Islet precursor cell (in vitro differentiated cells): ENCODE results near the gene MAML1.
"Not testable (repeated sequence)": the region's sequence is repeated elsewhere in the genome, so short reads cannot be mapped to it uniquely, and the experiment has no call there.

Experiments
- DNase-seq: peaks from one replicate; pipeline ENCODE4 v3.0.0-alpha.2; 2018

The MAML1 gene

DNA sequence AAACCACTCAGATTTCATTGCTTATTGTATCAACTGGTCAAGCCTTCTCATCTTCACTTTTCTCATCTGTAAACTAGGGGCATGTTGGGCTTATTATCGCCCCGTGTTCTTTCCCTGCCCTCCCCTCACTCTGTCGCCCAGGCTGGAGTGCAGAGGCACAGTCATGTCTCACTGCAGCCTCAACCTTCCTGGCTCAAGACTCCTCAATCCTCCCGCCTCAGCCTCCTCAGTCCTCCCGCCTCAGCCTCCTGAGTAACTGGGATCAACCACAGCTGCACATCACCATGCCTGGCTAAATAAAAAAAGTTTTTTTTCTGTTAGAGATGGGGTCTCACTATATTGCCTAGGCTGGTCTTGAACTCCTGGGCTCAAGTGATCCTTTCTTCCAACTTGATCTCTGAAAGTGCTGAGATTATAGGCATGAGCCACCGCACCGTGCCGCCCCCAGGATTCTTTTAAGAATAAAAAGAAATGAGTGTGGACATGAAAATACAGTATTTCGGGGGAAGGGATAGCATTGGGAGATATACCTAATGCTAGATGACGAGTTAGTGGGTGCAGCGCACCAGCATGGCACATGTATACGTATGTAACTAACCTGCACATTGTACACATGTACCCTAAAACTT, 2.0 kb downstream of the MAML1 start:
- DNase-seq: no peak

DNA sequence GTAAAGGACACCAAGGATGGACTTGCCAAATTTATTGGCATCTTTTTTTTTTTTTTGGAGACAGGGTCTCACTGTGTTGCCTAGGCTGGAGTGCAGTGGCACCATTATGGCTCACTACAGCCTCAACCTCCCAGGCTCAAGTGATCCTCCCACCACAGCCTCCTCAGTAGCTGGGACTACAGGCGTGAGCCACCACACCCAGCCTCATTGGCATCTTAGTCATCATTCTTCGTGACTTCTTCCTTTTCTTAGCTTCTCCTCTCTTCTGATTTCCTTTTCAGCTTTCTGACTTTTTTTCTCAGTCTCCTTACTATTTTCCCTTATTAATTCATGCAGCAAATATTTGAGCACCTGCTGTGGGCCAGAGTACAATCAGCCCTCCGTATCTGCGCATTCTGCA, 6.1 kb downstream of the MAML1 start:
- no peak for DNase-seq

DNA sequence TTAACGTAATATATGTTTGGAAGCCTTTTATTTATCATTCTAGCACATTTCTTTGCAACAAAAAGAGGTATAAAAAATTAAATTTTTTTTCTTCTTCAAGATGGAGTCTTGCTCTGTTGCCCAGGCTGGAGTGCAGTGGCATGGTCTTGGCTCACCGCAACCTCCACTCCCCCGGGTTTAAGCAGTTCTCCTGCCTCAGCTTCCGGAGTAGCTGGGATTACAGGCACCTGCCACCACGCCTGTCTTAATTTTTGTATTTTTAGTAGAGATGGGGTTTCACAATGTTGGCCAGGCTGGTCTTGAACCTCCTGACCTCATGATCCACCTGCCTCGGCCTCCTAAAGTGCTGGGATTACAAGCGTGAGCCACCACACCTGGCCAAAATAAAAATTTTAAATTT, 11.5 kb downstream of the MAML1 start:
- not testable (repeated sequence) for DNase-seq

DNA sequence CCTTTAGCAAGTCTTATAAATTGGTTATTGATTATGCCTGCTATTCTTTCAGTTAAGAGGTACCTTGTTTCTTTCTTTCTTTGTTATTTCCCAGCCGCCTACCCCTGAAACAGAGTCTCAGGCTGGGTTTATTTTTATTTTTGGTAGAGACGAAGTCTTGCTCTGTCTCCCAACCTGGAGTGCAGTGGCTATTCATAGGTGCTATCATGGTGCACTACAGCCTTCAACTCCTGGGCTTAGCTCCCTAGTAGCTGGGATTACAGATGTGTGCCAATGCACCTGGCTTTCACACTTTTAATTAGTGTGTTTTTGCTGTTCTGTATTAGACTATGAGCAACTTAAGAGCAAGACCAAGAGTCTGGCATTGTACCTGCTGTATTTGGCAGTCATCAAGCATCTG, 14.2 kb downstream of the MAML1 start:
- DNase-seq: no peak

DNA sequence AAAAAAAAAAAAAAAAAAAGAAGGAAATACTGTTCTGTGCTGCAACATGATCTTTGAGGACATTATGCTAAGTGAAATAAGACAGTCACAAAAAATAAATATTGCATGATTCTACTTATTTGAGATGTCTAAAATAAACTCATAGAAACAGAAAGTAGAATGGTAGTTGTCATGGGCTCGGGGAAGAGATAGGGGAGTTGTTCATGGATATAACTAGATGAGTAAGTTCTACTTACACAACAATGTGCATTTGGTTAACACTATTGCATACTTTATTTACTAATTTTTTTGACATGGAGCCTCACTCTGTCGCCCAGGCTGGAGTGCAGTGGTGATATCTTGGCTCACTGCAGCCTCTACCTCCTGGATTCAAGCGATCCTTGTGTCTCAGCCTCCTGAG, 15.2 kb downstream of the MAML1 start:
- no peak for DNase-seq

DNA sequence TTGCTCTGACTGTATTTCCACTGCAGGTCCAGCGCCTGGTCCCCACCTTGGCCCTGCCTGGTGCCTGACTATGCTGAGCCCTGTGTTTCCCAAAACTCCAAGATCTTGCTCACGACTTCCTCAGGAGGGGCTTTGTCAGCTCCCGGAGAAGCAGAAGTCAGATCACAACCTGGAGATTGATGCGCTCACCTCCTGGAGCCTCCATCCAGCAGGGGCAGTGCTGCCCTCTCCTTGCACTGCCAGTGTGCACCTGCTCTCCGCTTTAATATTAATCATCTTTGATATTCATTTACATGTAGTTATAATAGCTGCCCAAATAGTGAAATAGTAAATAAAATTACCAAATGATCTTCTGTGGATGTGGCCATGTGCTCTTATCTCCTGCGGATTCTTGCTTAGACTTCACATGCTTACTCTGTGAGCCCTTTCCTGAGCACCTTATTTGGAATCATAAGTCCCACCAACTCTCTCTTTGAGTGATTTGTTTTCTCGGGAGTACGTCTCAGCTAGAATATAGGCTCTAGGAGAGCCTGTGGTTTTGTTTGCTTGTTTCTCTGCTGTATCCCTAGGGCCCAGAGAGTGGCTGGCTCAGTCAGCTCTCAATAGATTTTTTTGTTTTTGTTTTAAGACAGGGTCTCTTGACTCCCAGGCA, 17.4 kb downstream of the MAML1 start:
- no peak for DNase-seq

DNA sequence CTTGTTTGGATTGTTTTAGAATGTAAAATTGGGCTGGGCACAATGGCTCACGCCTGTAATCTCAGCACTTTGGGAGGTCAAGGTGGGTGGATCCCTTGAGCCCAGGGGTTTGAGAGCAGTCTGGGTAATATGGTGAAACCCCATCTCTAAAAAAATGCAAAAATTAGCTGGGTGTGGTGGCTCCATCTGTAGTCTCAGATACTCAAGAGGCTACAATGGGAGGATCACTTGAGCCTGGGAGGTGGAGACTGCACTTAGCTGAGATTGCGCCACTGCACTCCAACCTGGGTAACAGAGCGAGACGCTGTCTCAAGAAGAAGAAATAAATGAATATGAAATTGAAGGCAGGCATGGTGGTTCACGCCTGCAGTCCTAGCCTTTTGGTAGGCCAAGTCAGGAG, 21.3 kb downstream of the MAML1 start:
- DNase-seq: no peak

DNA sequence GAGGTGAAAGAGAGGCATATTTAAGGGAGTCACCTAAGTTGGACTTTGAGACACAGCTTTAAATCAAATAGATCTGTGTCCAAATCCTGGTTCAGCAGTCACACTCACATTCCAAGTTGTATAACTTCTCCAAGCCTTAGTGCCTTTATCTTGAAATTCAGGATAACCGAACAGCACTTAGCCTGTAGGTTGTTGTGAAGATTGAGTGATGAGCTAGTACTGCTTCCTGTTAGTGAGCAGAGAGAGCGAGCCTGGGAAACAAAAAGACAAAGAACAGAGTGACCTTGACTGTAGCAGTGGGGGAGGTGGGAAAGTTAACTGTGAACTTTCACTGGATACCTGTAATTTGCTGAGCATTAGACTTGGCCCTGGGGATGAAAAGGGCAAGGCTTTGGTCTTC, 22.4 kb downstream of the MAML1 start:
- DNase-seq: no peak

DNA sequence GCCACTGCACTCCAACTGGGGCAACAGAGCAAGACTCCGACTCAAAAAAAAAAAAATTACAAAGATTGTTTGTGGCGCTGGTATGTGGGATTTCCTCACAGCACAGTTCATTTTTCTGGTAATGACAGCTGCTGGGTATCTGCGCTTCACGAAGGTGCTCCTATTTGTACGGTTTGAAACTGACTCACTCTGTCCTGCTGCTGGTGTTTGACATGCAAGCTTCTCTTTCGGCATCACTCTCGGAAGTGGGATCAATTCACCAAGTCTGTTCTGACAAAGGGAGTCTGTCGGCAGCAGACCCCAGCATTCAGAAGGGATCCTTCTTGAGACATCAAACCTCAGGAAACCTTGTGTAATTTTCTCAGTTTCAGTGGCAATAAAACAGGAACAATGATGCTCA, 26.3 kb downstream of the MAML1 start:
- no peak for DNase-seq

DNA sequence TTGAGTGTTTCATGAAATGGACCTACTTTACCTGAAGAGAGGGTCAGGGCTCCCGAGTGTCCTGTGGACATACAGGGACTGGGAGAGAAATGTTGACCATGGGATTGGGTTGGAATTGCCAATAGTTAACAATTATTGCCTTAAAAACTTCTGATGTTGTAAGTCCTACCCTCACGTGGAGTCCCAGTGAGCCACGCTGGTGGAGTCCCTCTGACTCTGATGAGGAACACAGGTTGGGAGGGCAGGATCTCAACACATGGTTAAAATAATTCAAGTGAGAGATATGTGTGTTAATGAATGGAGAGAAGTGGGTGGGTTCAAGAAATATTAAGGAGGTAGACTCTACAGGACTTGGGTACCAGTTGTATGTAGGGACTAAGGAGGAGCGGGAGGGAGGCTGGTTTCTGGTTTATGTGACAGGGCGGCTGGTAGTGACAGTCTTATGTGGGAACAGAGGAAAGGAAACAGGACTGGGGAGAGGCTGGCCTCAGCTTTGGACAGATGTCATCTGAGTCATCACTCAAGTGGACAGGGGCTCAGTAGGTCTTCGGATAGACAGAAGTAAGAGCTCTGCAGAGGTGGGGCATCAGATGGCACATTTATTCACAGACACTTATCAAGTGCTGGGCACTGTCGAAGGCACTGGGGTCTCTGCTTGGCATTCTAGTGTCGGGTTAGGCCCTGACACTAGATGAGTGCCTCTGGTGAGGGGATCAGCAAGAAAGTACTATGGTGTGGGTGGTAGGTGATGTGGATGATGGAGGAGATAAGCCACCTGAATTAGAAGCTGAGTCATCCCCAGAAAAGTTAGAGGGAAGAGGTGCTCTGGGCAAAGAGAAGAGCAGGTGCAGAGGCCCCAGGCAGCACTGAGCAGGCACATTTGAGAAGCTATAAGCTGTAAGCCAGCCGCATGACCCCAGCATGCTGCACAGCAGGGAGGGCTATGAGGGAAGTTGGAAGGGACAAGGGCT, 27.2 kb downstream of the MAML1 start:
- DNase-seq: peak; percentile 67

DNA sequence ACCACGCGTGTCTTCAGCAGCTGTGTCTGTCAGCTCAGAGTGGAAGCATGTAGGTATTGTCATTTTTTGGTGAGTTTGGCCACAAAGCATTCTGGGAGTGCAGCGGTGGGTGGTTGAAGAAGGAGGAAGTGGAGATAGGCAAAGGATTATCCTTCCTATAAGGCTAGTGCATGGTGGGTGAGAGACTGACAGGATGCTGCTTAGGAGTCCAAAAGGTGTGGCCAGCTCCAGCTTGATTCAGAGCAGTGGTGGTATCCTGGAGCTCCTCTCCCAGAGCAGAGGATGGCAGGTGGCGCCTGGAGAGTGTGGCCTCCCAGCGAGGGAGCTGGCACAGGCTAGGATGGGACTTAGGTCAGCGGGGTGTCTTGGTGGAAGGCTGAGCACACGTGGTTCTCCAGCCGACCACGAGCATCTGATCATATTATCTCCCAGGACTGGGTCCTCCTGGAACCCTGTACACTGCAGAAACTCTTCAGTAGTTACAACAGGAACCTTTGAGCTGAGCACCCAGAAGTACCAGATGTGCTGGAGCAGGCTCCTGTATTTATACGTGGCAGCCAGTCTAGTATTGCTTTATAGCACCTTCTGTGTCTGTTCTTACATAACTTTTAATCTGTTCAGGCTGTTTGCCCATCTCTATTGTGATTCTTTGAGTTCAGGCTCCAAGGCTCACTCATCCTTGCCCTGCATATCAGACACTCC, 29.6 kb downstream of the MAML1 start:
- DNase-seq: no peak

DNA sequence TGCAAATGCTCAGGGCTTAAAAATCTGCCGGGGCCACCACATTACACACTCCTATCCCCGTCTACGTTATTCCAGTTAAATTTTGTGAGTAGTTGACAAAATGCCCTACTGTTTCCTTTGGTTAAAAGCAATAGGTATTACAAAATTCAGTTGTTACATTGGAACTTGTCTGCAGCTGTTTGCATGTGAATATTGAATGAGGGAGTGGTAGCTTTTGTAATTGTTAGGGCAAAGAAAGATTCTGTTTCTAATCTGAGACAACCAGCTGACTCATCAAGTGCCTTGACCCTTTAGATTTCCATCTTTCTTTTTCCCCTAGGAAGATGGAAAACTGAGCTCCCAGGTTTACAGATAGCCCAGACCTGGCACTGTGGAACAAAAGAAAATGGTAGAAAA, 30.2 kb downstream of the MAML1 start:
- no peak for DNase-seq

DNA sequence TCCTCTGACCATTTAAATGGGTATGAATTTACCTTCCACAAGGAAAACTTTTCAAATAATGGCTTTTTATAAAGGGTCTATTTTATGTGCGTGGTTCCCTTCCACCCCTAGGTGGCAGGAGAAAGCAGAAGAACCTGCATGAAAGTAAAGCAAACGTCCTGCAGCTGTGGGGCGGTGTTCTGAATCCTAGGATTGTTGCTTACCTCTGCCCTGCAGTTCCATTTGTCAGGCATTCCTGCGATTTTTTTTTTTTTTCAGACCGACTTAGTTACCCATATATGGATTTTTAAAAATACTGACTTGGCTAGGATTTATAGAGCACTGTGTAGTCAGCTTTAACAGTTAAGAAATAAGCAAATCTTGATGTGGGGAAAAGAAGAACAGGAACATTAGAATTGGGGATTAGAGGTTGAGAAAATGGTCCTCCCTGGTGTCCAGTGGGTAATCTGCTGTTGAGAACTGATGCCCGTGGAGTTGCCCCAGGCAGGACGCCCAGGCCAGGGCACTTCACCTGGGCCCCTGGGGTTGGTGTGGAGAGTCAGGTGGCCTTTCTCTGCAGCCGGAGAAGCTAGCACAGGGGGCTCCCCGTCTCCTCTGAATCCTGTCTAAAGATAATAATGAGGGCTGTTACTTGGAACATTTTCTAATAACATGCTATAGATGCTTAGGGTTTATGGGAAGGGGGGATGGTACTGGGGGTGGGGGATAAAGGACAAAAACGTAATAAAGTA, 30.8 kb downstream of the MAML1 start:
- DNase-seq: peak; percentile 85

DNA sequence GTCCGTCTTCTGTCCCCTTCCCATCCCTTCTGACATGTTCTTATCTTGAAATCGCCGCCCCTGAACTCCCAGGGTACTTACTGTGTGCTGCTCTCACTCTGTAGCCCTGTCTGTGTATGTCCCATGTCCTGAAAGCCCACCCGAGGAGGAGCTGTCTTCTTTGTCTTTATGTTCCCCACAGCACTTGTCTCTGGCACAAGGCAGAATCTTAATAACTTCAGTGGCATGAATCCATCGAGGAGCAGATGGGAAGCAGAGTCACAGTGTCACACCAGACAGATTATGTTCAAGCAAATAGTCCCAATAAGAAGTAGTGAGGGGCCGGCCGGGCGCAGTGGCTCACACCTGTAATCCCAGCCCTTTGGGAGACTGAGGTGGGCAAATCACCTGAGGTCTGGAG, 31.4 kb downstream of the MAML1 start:
- no peak for DNase-seq

DNA sequence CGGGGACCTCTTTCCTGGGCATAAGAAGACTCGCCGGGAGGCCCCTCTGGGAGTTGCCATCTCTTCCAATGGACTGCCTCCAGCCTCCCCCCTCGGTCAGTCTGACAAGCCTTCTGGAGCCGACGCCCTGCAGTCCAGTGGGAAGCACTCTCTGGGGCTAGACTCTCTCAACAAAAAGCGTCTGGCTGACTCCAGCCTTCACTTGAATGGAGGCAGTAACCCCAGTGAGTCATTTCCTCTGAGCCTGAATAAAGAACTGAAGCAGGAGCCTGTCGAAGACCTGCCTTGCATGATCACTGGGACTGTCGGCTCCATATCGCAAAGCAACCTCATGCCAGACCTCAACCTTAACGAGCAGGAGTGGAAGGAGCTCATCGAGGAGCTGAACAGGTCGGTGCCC, 32.8 kb downstream of the MAML1 start:
- DNase-seq: peak; percentile 96

DNA sequence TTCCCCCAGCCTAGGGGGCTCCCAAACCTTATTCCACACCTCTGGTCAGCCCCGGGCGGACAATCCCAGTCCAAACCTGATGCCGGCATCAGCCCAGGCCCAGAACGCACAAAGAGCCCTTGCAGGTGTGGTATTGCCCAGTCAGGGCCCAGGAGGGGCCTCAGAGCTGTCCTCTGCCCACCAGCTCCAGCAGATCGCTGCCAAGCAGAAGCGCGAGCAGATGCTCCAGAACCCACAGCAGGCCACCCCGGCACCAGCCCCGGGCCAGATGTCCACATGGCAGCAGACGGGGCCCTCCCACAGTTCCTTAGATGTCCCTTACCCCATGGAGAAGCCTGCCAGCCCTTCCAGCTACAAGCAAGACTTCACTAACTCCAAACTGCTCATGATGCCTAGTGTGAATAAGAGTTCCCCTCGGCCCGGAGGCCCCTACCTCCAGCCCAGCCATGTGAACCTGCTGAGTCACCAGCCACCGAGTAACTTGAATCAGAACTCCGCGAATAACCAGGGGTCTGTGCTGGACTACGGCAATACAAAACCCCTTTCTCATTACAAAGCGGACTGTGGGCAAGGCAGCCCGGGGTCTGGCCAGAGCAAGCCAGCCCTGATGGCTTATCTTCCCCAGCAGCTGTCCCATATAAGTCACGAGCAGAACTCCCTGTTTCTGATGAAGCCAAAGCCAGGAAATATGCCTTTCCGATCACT, 33.6 kb downstream of the MAML1 start:
- DNase-seq: peak; percentile 89

DNA sequence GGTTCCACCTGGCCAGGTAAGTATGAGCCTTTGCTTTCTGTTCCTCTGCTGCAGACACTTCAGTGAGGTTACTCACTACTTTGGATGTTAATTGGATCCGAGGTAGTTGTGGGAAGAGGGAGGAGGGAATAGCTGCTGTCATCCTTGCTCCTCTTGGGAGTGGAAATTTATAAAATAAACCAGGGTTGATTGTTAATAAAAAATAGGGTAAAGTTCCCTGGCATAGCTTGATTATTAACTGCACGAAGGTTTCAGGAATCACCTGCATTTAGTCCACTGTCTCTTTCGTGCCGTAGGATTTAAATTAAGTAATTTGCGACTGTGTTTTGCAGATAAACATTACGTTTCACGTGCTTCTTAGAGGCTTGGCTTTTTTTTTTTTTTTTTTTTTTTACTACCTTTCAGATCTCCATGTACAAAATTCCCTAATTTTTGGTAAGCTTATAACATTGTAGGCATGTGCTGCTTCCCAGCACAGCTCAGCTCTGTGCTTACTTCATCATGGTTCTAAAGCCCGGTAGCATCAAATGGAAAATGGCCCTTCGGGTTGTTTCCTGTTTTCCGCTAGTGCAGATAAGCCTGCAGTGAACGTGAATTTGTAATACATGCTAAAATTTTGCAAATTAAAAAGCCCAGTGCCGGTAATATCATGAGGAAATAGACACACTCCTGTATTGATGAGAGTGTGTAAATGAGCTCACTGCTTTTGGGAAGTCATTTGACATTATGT, 34.3 kb downstream of the MAML1 start:
- no peak for DNase-seq

DNA sequence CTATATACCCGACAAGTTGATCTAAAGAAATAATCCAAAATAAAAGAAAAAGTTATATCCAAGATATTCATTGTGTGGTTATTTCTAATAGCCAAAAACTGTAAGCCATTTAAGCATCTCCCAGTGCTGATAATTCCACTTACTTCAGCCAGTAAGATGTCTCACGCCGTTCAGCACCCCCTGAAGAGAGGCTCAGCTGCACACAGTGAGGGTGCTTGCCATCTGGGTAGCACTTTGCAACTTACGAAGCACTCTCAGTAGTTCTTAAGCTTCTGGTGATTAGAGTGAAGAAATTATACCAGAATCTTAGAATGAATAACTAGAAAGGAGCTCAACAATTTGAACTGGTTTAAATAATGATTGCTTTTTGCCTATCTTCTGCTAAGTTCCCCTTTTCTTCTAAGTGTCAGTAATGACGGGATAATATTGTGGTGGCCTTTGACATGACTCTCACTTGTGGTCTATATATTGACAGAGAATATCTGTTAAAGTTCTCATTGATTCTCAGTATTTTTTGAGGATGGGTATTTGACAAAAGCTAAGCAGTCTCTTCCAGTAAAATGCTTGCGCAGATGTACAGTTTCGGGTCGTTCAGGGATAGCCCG, 35.0 kb downstream of the MAML1 start:
- no peak for DNase-seq

DNA sequence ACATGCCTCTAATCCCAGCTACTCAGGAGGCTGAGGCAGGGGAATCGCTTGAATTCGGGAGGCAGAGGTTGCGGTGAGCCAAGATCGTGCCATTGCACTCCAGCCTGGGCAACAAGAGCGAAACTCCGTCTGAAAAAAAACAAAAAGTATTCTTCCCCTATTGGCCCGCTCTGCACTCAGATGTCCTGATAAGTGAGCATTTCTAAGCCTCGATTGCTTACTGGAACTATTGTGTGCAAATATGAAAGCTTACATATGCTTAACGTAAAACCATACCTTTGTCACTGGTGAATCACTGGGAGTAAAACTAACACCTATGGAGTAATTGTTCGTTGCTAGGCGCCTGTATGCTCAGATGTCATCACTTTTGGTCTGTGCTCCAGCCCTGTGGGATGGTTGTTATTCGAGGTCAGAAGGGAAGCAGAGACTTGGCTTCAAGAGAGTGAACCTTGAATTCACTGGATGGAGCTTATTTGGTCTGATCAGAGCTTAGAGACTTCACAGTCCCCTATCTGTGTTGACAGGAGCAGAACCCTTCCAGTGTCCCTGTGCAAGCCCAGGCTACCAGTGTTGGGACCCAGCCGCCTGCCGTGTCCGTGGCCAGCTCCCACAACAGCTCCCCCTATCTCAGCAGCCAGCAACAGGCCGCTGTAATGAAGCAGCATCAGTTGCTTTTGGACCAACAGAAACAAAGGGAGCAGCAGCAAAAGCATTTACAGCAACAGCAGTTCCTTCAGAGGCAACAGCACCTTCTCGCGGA, 35.9 kb downstream of the MAML1 start:
- DNase-seq: no peak

DNA sequence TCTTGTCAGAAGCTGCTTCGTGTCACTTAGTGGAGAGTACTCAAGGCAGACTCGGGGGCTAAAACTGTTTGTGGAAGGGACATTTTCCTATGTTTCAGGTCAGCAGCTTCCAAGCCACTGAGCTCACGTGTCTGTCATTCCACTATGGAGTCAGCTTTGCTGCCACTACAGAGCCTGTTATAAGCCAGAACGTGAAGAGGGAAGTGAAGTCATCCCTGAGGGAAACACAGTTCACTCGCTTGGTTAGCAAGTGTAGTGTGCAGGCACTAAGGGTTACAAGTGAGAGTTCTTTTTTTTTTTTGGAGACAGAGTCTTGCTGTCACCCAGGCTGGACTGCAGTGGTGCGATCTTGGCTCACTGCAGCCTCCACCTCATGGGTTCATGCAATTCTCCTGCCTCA, 36.6 kb downstream of the MAML1 start:
- no peak for DNase-seq
